Ishikawa (cell line): ENCODE results near the gene MAD1L1.

Experiments used
- EGR1 ChIP-seq: IDR thresholded peaks from 2 replicates; pipeline ENCODE4 v1.6.1; 2012
- EP300 ChIP-seq: IDR thresholded peaks from 2 replicates; pipeline ENCODE4 v1.6.1; 2012; ENCODE audit warnings: borderline replicate concordance
- REST ChIP-seq: IDR thresholded peaks from 2 replicates; pipeline ENCODE4 v1.6.1; 2012; ENCODE audit warnings: low read depth, mild to moderate bottlenecking
- TAF1 ChIP-seq: IDR thresholded peaks from 2 replicates; pipeline ENCODE4 v1.6.1; 2012; ENCODE audit warnings: low read depth, mild to moderate bottlenecking
- TEAD4 ChIP-seq: IDR thresholded peaks from 2 replicates; pipeline ENCODE4 v1.6.1; 2012
- YY1 ChIP-seq: IDR thresholded peaks from 2 replicates; pipeline ENCODE4 v1.6.1; 2012; ENCODE audit warnings: low read depth

DNA sequence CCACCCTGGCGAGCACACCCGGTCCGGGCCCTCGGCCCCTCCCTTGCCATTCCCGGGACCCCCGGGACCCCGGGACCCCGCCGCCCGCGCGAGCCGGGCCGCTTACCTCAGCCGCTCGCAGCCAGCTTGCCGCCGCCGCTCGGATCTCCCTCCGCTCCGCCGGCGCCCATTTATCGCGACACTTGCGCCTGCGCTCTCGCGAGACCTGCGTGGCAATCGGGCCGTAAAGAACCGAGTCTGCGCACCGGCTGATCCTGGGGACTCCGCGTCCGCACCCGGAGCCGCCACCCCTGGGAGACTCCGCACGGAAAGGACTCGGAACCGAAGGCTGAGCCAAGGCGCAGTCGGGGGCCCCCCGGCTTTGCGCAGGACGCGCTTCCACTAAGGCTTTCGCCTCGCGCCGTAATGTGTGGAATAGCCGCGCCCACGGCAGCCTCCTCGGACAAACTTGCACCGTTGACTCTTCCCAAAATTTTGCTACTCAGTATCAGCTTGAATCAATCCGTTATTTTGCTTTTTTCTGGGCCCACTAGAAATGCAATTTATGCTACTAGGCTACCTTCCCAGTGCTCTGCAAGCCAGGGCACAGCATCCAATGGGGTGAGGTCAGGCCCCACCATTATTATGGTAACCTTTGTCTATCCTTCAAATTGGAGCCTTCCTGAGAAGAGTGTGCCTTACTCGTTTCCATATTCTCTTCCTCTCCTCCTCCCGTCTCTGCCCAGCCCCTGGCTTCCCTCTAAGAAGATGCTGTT is at the start of gene MAD1L1:
- TF ChIP-seq EGR1 (no peak), TEAD4 (no peak), YY1 (peak; percentile 77), EP300 (no peak), REST (no peak), TAF1 (peak; percentile 78; the same call in 1 of the 2 replicates)
